ENCODE measurements around the gene DRC1.

DRC1 gene

GRCh38 chr2:26411419-26411818, 9.7 kb downstream of the DRC1 start:
- CTCF ChIA-PET = interaction anchor here (0.6 to 1.0 kb wide), 4 partner anchors 15 to 419 kb away, joined by 3 to 4 read pairs (median 4); no protein-coding TSS in a partner anchor
- TF ChIP-seq CTCF (conservative IDR thresholded peaks at IDR 0.05; ENCODE audit: low read depth) = no peak
- H3K27ac ChIP-seq = no peak overlapping the region
- no peak for DNase-seq (ENCODE audit: low spot score)
- POLR2A ChIA-PET (ENCODE audit: low non-redundant PET) = no interaction called here

GRCh38 chr2:26412091-26412673, 10.5 kb downstream of the DRC1 start:
- no peak overlapping the region for H3K27ac ChIP-seq
- no peak for TF ChIP-seq CTCF (conservative IDR thresholded peaks at IDR 0.05; ENCODE audit: low read depth)
- POLR2A ChIA-PET (ENCODE audit: low non-redundant PET) = no interaction called here
- CTCF ChIA-PET = no interaction called here
- DNase-seq (ENCODE audit: low spot score) = no peak

GRCh38 chr2:26414311-26414710, 12.6 kb downstream of the DRC1 start:
- no peak for TF ChIP-seq CTCF (conservative IDR thresholded peaks at IDR 0.05; ENCODE audit: low read depth)
- DNase-seq (ENCODE audit: low spot score) = no peak
- POLR2A ChIA-PET (ENCODE audit: low non-redundant PET) = no interaction called here
- CTCF ChIA-PET = no interaction called here
- H3K27ac ChIP-seq = no peak overlapping the region

- ChIA-PET POLR2A (ENCODE audit: low non-redundant PET) (no interaction called here), CTCF (no interaction called here)
- no peak overlapping the region for H3K27ac ChIP-seq
- DNase-seq (ENCODE audit: low spot score) = no peak
- no peak for TF ChIP-seq CTCF (conservative IDR thresholded peaks at IDR 0.05; ENCODE audit: low read depth)
Observed at GRCh38 chr2:26421961-26422360, 20.2 kb downstream of the DRC1 start.

GRCh38 chr2:26422947-26423629, 21.4 kb downstream of the DRC1 start:
- DNase-seq (ENCODE audit: low spot score) = no peak
- ChIA-PET POLR2A (ENCODE audit: low non-redundant PET) (no interaction called here), CTCF (interaction anchor here (1.1 kb wide), 1 partner anchor 12 kb away, joined by 3 read pairs; no protein-coding TSS in a partner anchor)

GRCh38 chr2:26423750-26424149, 22.0 kb downstream of the DRC1 start:
- POLR2A ChIA-PET (ENCODE audit: low non-redundant PET) = no interaction called here
- no peak for TF ChIP-seq CTCF (conservative IDR thresholded peaks at IDR 0.05; ENCODE audit: low read depth)
- DNase-seq (ENCODE audit: low spot score) = no peak
- H3K27ac ChIP-seq = no peak overlapping the region
- CTCF ChIA-PET = interaction anchor here (1.1 kb wide), 1 partner anchor 11 kb away, joined by 3 read pairs; no protein-coding TSS in a partner anchor

More at GRCh38 chr2:26422947-26423629, 21.4 kb downstream of the DRC1 start:
- TF ChIP-seq CTCF (conservative IDR thresholded peaks at IDR 0.05; ENCODE audit: low read depth) = no peak
- no peak overlapping the region for H3K27ac ChIP-seq

All from RWPE1 (cell line).